Neural progenitor cell (in vitro differentiated cells): ENCODE data around the gene DNAI2.

ENCODE experiments used
- CTCF ChIP-seq: fragments of 200-600 bp; sonication (generic); IDR thresholded peaks from 2 replicates; pipeline ENCODE4 v1.5.1; 2017; ENCODE audit warnings: antibody characterized with exemption, mild to moderate bottlenecking
- EZH2 ChIP-seq: fragments of 200-600 bp; sonication (generic); IDR thresholded peaks from 2 replicates; pipeline ENCODE4 v1.6.1; 2017; ENCODE audit warnings: antibody characterized with exemption, mild to moderate bottlenecking, moderate library complexity
- EZH2phosphoT487 ChIP-seq: fragments of 200-600 bp; sonication (generic); IDR thresholded peaks from 2 replicates; pipeline ENCODE4 v1.6.1; 2017; ENCODE audit warnings: antibody characterized with exemption

- TF ChIP-seq CTCF (no peak), EZH2 (no peak), EZH2phosphoT487 (no peak)
These were observed 3.9 kb downstream of the DNAI2 start for GRCh38 chr17:74277935-74278334.
